ENCODE results near the gene TMEM38B.
"Not testable (repeated sequence)": the region's sequence is repeated elsewhere in the genome, so short reads cannot be mapped to it uniquely, and the experiment has no call there.

Gene TMEM38B

DNA sequence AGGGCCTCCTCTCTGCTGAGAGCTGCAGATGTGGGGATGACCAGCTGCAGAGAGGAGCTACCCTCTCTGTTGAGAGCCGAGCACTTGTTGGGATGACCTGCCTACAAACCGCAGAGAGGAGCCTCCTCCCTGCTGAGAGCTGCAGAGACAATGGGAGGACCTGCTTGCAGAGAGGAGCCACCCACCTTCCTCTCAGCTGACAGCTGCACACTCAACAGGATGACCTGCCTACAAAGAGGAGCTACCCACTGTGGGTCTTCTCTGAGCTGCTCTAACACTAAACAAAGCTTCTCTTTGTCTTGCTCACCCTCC, 19.6 kb downstream of the TMEM38B start:
- DNase-seq: no peak

DNA sequence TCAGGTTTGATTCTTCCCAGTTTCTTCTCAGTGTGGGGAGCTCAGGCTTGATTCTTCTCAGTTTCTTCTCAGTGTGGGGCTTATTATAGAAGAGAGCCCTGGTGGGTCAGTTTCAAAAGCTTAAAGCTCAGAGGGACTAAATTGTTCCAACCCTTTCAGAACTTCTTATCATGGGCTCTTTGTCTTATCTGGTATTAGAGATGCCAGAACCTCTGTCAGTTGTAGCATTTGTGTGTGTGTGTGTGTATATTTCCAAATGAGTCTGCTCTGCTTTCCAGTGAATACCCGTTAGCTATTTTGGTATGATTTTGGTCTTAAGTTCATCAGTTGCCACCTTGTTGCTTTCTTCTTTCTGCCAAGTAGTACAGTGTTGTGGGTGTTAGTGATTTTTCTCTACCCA, 21.8 kb downstream of the TMEM38B start:
- DNase-seq: no peak

- no peak for DNase-seq
These were observed 27.8 kb downstream of the TMEM38B start for GRCh38 chr9:105722099-105722498.

DNA sequence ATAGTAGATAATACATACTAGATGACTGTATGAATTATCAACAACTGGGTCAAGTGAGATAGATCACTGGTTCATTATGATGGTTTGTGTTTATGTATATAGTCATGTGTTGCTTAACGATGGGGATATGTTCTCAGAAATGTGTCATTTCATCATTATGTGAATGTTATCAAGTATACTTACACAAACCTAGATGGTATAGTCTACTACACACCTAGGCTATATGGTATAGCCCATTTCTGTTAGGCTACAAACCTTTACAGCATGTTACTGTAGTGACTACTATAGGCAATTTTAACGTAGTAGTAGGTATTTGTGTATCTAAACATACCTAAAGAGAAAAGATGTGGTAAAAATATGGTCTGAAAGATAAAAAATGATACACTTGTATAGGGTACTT, 31.0 kb downstream of the TMEM38B start:
- DNase-seq: no peak

- not testable (repeated sequence) for DNase-seq
These were observed 33.9 kb downstream of the TMEM38B start for GRCh38 chr9:105728230-105728629.

DNA sequence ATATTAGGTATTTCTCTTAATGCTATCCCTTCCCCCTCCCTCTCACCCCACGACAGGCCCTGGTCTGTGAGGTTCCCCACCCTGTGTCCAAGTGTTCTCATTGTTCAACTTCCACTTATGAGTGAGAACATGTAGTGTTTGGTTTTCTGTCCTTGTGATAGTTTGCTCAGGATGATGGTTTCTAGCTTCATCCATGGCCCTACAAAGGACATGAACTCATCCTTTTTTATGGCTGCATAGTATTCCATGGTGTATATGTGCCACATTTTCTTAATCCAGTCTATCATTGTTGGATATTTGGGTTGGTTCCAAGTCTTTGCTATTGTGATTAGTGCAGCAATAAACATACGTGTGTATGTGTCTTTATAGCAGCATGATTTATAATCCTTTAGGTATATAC, 37.1 kb downstream of the TMEM38B start:
- not testable (repeated sequence) for DNase-seq

DNA sequence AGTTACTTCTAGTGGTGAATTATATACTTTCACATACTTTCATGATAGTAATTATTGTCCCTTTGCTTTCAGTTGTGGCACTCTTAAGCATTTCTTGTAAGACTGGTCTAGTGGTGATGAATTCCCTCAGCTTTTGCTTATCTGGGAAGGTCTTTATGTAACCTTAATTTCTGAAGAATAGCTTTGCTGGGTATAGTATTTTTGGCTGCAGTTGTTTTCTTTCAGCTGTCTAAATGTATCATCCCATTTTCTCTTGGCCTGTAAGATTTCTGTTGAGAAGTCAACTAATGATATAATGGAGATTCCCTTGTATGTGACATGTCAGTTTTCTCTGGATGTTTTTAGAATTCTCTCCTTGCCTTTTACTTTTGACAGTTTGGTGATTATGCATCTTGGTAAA, 41.0 kb downstream of the TMEM38B start:
- no peak for DNase-seq

DNA sequence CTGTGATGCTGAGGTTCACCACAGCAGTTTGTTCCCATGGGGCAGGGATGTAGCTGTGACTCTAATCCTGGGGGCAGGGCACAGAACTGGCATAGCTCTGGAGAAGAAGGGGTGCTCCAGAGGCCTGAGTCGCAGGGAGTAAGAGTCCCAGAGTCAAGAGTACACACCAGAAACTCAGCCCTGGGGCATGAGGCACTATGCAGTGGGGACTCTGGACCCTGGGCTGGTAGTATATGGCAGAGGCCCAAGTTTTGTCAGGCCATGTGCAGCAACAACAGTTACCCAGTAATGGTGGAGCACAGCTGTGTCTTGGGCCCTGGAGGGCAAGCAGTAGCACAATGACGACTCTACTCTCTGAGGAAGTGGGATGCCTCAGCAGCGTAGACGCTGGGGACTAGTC, 42.9 kb downstream of the TMEM38B start:
- no peak for DNase-seq

- no peak for DNase-seq
These were observed 47.7 kb downstream of the TMEM38B start for GRCh38 chr9:105742088-105742487.

DNA sequence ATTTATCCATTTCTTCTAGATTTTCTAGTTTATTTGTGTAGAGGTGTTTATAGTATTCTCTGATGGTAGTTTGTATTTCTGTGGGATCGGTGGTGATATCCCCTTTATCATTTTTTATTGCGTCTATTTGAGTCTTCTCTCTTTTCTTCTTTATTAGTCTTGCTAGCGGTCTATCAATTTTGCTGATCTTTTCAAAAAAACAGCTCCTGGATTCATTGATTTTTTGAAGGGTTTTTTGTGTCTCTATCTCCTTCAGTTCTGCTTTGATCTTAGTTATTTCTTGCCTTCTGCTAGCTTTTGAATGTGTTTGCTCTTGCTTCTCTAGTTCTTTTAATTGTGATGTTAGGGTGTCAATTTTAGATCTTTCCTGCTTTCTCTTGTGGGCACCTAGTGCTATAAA, 53.0 kb downstream of the TMEM38B start:
- not testable (repeated sequence) for DNase-seq

GRCh38 chr9:105751761-105752160, 57.4 kb downstream of the TMEM38B start:
- no peak for DNase-seq

DNA sequence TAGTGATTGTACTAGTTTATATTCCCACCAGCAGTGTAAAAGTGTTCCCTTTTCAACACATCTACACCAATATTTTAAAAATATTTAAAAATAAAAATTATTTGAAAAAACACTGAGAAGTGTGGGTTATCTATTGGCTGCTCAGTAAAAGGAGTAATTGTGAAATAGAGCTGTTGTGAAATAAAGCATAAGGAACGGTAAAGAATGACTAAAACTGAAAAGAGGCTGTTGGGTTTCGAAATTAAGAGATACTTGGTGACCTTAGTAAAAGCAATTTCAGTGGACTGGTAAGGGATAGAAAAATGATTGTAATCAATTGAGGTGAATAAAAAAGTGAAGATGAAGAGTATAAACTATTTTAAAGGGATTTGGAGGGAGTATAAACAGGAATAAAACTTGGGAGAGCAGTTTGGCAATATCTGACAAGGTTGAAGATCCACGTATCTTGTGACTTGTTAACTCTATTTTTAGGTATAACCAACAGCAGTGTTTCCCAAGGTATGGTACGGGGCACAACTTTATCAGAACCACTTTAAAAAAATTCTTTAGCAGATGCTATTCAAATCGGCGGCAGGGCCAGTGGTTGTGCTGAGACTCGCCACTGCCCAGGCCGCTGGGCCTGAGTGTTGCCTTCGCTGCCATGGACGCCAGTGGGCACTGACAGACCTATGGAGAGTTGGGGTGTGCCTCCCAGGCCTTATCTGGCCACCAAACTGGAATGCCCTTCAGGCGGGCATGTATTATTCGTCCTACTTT, 63.3 kb downstream of the TMEM38B start:
- DNase-seq: no peak

GRCh38 chr9:105760053-105760452, 65.7 kb downstream of the TMEM38B start:
- no peak for DNase-seq

GRCh38 chr9:105782561-105783494, 88.5 kb downstream of the TMEM38B start:
- DNase-seq: not testable (repeated sequence)

DNA sequence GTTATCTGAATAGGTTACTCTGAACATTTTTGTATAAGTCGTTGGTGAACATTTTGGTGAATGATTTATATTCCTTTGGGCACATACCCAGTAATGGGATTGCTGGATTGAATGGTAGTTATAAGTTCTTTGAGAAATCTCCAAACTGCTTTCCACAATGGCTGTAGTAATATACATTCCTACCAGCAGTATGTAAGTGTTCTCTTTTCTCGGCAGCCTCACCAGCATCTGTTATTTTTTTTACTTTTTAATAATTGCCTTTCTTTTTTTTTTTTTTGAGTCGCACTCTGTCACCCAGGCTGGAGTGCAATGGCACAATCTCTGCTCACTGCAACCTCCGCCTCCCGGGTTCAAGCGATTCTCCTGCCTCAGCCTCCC, 89.1 kb downstream of the TMEM38B start:
- not testable (repeated sequence) for DNase-seq

- not testable (repeated sequence) for DNase-seq
These were observed 92.5 kb downstream of the TMEM38B start for GRCh38 chr9:105786796-105787195.

GRCh38 chr9:105816202-105816744, 121.9 kb downstream of the TMEM38B start:
- no peak for DNase-seq

GRCh38 chr9:105816981-105817380, 122.6 kb downstream of the TMEM38B start:
- DNase-seq: no peak

- no peak for DNase-seq
These were observed 124.6 kb downstream of the TMEM38B start for GRCh38 chr9:105818903-105819302.

GRCh38 chr9:105822814-105823213, 128.5 kb downstream of the TMEM38B start:
- DNase-seq: no peak
